ENCODE data around the gene RDH12. TPM values are rescaled to one million over a fixed set of nuclear protein-coding genes. Genes with fewer than 3 reads are reported as not detected.

The RDH12 gene
- total RNA-seq, 1 experiment from 2014 or later: not detected

DNA sequence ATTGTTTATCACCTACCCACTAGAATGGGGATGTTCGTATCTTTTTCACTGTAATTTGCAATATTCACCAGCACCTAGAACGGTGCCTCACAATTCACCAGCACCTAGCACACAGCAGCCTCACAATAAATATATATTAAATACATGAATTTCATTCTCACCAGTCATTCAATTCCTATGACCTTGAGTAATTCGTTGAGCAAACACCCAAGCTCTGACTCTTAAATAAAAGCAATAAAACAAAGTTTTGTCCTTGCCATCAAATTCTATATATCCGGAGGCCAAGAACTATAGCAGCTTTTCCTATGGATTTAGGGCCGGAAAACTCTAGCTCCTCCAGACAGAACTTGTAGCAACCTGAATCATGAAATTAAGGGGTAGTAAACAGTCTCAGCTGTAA, 28.2 kb upstream of the RDH12 start:
- ChIA-PET POLR2A (no interaction called here), CTCF (no interaction called here)
- TSS peak; percentile 72 for BruUV-seq (replicated peaks)
- DNase-seq (ENCODE audit: low read depth, low spot score): no peak
- no peaks in the 10 kb centered on the region for H3K27me3 ChIP-seq (ENCODE audit: control insufficient read depth, insufficient read depth, low read length)
- no peaks in the 10 kb centered on the region; the same call in 1 of the 2 replicates for H3K36me3 ChIP-seq (ENCODE audit: control insufficient read depth, insufficient read depth, low read length)
- ATAC-seq: no peak
- no peaks in the 10 kb centered on the region for H3K9me3 ChIP-seq (ENCODE audit: control insufficient read depth, insufficient read depth, low read depth, low read length)
- H3K27ac ChIP-seq (ENCODE audit: low read length): peak overlapping the region; percentile 79
- TF ChIP-seq, protein P1, sequence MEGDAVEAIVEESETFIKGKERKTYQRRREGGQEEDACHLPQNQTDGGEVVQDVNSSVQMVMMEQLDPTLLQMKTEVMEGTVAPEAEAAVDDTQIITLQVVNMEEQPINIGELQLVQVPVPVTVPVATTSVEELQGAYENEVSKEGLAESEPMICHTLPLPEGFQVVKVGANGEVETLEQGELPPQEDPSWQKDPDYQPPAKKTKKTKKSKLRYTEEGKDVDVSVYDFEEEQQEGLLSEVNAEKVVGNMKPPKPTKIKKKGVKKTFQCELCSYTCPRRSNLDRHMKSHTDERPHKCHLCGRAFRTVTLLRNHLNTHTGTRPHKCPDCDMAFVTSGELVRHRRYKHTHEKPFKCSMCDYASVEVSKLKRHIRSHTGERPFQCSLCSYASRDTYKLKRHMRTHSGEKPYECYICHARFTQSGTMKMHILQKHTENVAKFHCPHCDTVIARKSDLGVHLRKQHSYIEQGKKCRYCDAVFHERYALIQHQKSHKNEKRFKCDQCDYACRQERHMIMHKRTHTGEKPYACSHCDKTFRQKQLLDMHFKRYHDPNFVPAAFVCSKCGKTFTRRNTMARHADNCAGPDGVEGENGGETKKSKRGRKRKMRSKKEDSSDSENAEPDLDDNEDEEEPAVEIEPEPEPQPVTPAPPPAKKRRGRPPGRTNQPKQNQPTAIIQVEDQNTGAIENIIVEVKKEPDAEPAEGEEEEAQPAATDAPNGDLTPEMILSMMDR (IDR thresholded peaks at IDR 0.05): no peak
- TF ChIP-seq TCF7L2 (IDR thresholded peaks at IDR 0.05; ENCODE audit: low read depth, low read length) (no peak), POLR2AphosphoS5 (IDR thresholded peaks at IDR 0.05; ENCODE audit: low read depth, low read length) (no peak)
- in situ Hi-C loops (cut with HindIII; ENCODE audit: low pct_unique_long_range_greater_than_20kb, low sequenced_read_pairs): no loop called here
- H3K4me1 ChIP-seq (ENCODE audit: control insufficient read depth, insufficient read depth, low read length): peaks cover 7% of the 10 kb centered on the region
- intact Hi-C loops (cut with micrococcal nuclease; ENCODE audit: unreplicated experiment): no loop called here
- H3K4me3 ChIP-seq (ENCODE audit: low read depth in 2 of 2, low read length in 2 of 2): peak overlapping the region; percentile 79 to 84

DNA sequence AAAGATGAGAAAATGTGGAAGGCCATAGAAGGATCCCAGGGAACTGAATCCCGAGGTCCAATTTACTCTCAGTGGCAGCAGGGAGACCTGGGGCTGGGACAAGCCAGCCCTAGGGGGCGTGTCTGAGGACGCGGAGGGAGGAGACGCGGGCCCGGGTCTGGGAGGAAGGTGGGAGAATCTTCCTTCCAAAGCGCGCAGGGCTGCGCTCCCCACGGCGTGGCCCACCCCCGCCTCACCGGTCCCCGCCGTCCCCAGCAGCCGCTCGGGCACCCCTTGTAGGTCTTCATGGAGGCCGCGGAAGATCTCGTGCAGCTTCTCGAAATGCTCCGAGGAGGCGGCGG, 27.6 kb upstream of the RDH12 start:
- intact Hi-C loops (cut with micrococcal nuclease; ENCODE audit: unreplicated experiment): no loop called here
- H3K27me3 ChIP-seq (ENCODE audit: control insufficient read depth, insufficient read depth, low read length): no peaks in the 10 kb centered on the region
- no TSS peak for BruUV-seq (replicated peaks)
- in situ Hi-C loops (cut with HindIII; ENCODE audit: low pct_unique_long_range_greater_than_20kb, low sequenced_read_pairs): no loop called here
- CTCF ChIA-PET: no interaction called here
- H3K36me3 ChIP-seq (ENCODE audit: control insufficient read depth, insufficient read depth, low read length): no peaks in the 10 kb centered on the region; the same call in 1 of the 2 replicates
- ATAC-seq: peak; percentile 90
- DNase-seq (ENCODE audit: low read depth, low spot score): no peak
- peak overlapping the region; percentile 79 for H3K27ac ChIP-seq (ENCODE audit: low read length)
- peaks cover 7% of the 10 kb centered on the region for H3K4me1 ChIP-seq (ENCODE audit: control insufficient read depth, insufficient read depth, low read length)
- no peak for TF ChIP-seq SIN3A (IDR thresholded peaks at IDR 0.05; ENCODE audit: borderline replicate concordance, insufficient read depth, low read depth, low read length)
- TF ChIP-seq, protein P2, sequence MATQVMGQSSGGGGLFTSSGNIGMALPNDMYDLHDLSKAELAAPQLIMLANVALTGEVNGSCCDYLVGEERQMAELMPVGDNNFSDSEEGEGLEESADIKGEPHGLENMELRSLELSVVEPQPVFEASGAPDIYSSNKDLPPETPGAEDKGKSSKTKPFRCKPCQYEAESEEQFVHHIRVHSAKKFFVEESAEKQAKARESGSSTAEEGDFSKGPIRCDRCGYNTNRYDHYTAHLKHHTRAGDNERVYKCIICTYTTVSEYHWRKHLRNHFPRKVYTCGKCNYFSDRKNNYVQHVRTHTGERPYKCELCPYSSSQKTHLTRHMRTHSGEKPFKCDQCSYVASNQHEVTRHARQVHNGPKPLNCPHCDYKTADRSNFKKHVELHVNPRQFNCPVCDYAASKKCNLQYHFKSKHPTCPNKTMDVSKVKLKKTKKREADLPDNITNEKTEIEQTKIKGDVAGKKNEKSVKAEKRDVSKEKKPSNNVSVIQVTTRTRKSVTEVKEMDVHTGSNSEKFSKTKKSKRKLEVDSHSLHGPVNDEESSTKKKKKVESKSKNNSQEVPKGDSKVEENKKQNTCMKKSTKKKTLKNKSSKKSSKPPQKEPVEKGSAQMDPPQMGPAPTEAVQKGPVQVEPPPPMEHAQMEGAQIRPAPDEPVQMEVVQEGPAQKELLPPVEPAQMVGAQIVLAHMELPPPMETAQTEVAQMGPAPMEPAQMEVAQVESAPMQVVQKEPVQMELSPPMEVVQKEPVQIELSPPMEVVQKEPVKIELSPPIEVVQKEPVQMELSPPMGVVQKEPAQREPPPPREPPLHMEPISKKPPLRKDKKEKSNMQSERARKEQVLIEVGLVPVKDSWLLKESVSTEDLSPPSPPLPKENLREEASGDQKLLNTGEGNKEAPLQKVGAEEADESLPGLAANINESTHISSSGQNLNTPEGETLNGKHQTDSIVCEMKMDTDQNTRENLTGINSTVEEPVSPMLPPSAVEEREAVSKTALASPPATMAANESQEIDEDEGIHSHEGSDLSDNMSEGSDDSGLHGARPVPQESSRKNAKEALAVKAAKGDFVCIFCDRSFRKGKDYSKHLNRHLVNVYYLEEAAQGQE (IDR thresholded peaks at IDR 0.05; ENCODE audit: insufficient read depth in 1 of 2, low read depth in 2 of 2, low read length in 1 of 2): no peak
- TF ChIP-seq TCF7L2 (IDR thresholded peaks at IDR 0.05; ENCODE audit: low read depth, low read length): no peak
- TF ChIP-seq POLR2AphosphoS5 (IDR thresholded peaks at IDR 0.05; ENCODE audit: low read depth, low read length): no peak
- TF ChIP-seq, protein P1 (IDR thresholded peaks at IDR 0.05): peak; percentile 12; the same call in 1 of the 2 replicates
- peak overlapping the region; percentile 79 to 84 for H3K4me3 ChIP-seq (ENCODE audit: low read depth in 2 of 2, low read length in 2 of 2)
- H3K9me3 ChIP-seq (ENCODE audit: control insufficient read depth, insufficient read depth, low read depth, low read length): no peaks in the 10 kb centered on the region
- POLR2A ChIA-PET: no interaction called here
